ENCODE data around the gene MLF2. TPM values are rescaled to one million over a fixed set of nuclear protein-coding genes. Genes with fewer than 3 reads are reported as not detected.

MLF2 gene
- total and polyA plus RNA-seq, 2 of the 13 experiments (the other 11 are each of a cell fraction or from before 2014, with no cell fraction given), result 88.1 to 167 TPM

GRCh38 chr12:6766651-6767349 lies 13.9 kb upstream of the MLF2 start (continued):
- TF ChIP-seq ZNF639 (CRISPR knock-in tag; conservative IDR thresholded peaks at IDR 0.05) (peak; percentile 49; the same call in 1 of the 2 replicates), SAP130 (CRISPR knock-in tag; IDR thresholded peaks at IDR 0.05; ENCODE audit: low read depth) (peak; percentile 77), ZNF709 (CRISPR knock-in tag; IDR thresholded peaks at IDR 0.05) (no peak), PRDM10 (CRISPR knock-in tag; IDR thresholded peaks at IDR 0.05; ENCODE audit: low read depth) (no peak), HOXA3 (CRISPR knock-in tag; IDR thresholded peaks at IDR 0.05) (peak; percentile 11; the same call in 1 of the 2 replicates), ZNF672 (CRISPR knock-in tag; IDR thresholded peaks at IDR 0.05) (no peak), ZNF574 (CRISPR knock-in tag; IDR thresholded peaks at IDR 0.05) (0 out of 2 replicates have a peak, but pooled peaks have one; percentile 49), CHCHD3 (CRISPR knock-in tag; IDR thresholded peaks at IDR 0.05) (no peak), ZNF687 (CRISPR knock-in tag; IDR thresholded peaks at IDR 0.05) (peak; percentile 37; the same call in 1 of the 2 replicates), ZSCAN22 (CRISPR knock-in tag; IDR thresholded peaks at IDR 0.05) (no peak), SIX1 (CRISPR knock-in tag; IDR thresholded peaks at IDR 0.05; ENCODE audit: borderline replicate concordance) (no peak), NR2F2 (IDR thresholded peaks at IDR 0.05; ENCODE audit: borderline replicate concordance, low read depth) (peak; percentile 18; the same call in 1 of the 2 replicates), GTF3A (CRISPR knock-in tag; conservative IDR thresholded peaks at IDR 0.05) (no peak), SMAD3 (CRISPR knock-in tag; IDR thresholded peaks at IDR 0.05) (0 out of 2 replicates have a peak, but pooled peaks have one; percentile 41), YY1 (IDR thresholded peaks at IDR 0.05; ENCODE audit: insufficient read depth, insufficient replicate concordance, low read depth, low read length) (peak; percentile 67), DRAP1 (CRISPR knock-in tag; IDR thresholded peaks at IDR 0.05) (no peak), ZNF768 (CRISPR knock-in tag; IDR thresholded peaks at IDR 0.05) (0 out of 2 replicates have a peak, but pooled peaks have one; percentile 11)
